Measurements from ENCODE around the gene NAALADL2. TPM values are rescaled to one million over a fixed set of nuclear protein-coding genes. Genes with fewer than 3 reads are reported as not detected.

Gene NAALADL2
- total and polyA plus RNA-seq, 3 donors from 2014 or later = 5.4 to 15.6 (median 6.0) TPM

GRCh38 chr3:174957081-174957480, 97.9 kb downstream of the NAALADL2 start:
- Histone ChIP-seq H3K27ac (no peak overlapping the region), H3K36me3 (ENCODE audit: low read depth, missing control alignments) (no peaks in the 10 kb centered on the region), H3K27me3 (no peaks in the 10 kb centered on the region), H3K4me1 (no peaks in the 10 kb centered on the region), H3K4me3 (no peak overlapping the region), H3K9me3 (no peaks in the 10 kb centered on the region)
- intact Hi-C loops (cut with DNase I; ENCODE audit: low total_unique reads) = no loop called here
- no peak for DNase-seq
- TF ChIP-seq POLR2A (IDR thresholded peaks at IDR 0.05) (no peak), CTCF (IDR thresholded peaks at IDR 0.05) (no peak)
- WGBS, 2 donors = 75 to 78% methylated on average over 2 of the region's 2 CpGs

- H3K27me3 ChIP-seq = no peaks in the 10 kb centered on the region
- H3K36me3 ChIP-seq (ENCODE audit: low read depth, missing control alignments) = no peaks in the 10 kb centered on the region
- intact Hi-C loops (cut with DNase I; ENCODE audit: low total_unique reads) = no loop called here
- H3K27ac ChIP-seq = no peak overlapping the region
- TF ChIP-seq CTCF (IDR thresholded peaks at IDR 0.05) (no peak), POLR2A (IDR thresholded peaks at IDR 0.05) (no peak)
- H3K9me3 ChIP-seq = no peaks in the 10 kb centered on the region
- no peak overlapping the region for H3K4me3 ChIP-seq
- no peak for DNase-seq
- H3K4me1 ChIP-seq = no peaks in the 10 kb centered on the region
These were observed 98.4 kb downstream of the NAALADL2 start for GRCh38 chr3:174957551-174958001.

- H3K27ac ChIP-seq = no peak overlapping the region
- H3K4me1 ChIP-seq = no peaks in the 10 kb centered on the region
- no peaks in the 10 kb centered on the region for H3K9me3 ChIP-seq
- TF ChIP-seq POLR2A (IDR thresholded peaks at IDR 0.05) (no peak), CTCF (IDR thresholded peaks at IDR 0.05) (no peak)
- intact Hi-C loops (cut with DNase I; ENCODE audit: low total_unique reads) = no loop called here
- DNase-seq = no peak
- H3K4me3 ChIP-seq = no peak overlapping the region
- WGBS, 2 donors = 77% methylated on average over 5 of the region's 5 CpGs
- H3K36me3 ChIP-seq (ENCODE audit: low read depth, missing control alignments) = no peaks in the 10 kb centered on the region
- no peaks in the 10 kb centered on the region for H3K27me3 ChIP-seq
These were observed 99.7 kb downstream of the NAALADL2 start for GRCh38 chr3:174958671-174959328.

- WGBS, 2 donors = 71 to 74% methylated on average over 4 of the region's 4 CpGs
These were observed 100.5 kb downstream of the NAALADL2 start for GRCh38 chr3:174959556-174960065.

More at GRCh38 chr3:174959556-174960065, 100.5 kb downstream of the NAALADL2 start:
- intact Hi-C loops (cut with DNase I; ENCODE audit: low total_unique reads) = no loop called here
- H3K36me3 ChIP-seq (ENCODE audit: low read depth, missing control alignments) = no peaks in the 10 kb centered on the region
- H3K9me3 ChIP-seq = no peaks in the 10 kb centered on the region
- H3K4me1 ChIP-seq = no peaks in the 10 kb centered on the region
- H3K4me3 ChIP-seq = no peak overlapping the region
- H3K27me3 ChIP-seq = no peaks in the 10 kb centered on the region
- TF ChIP-seq POLR2A (IDR thresholded peaks at IDR 0.05) (no peak), CTCF (IDR thresholded peaks at IDR 0.05) (no peak)
- no peak overlapping the region for H3K27ac ChIP-seq
- DNase-seq = no peak
